CD4-positive, alpha-beta memory T cell (primary cell): ENCODE results near the gene AP1S1. TPM values are rescaled to one million over a fixed set of nuclear protein-coding genes. Genes with fewer than 3 reads are reported as not detected.
A peak's percentile ranks its signal among the peaks of the same experiment; 100 is the strongest.

ENCODE experiments used
- CTCF ChIA-PET: fragments of 350-600 bp; sonication (Branson Sonifier 250); formaldehyde crosslinking; loops from one replicate; lab custom pipeline; 2021; ENCODE audit warnings: inconsistent platforms; ENCODE audit not compliant: partially characterized antibody; lab: Charles Lee
- POLR2A ChIA-PET: fragments of 350-600 bp; sonication (Branson Sonifier 250); formaldehyde crosslinking; loops from one replicate; lab custom pipeline; 2021; ENCODE audit not compliant: partially characterized antibody; lab: Charles Lee
- DNase-seq, 5 donors: peaks; one replicate each; pipeline versions ENCODE4 v3.0.0 to v3.0.0-alpha.2; 2020 to 2022; ENCODE audit warnings: mixed read lengths in 1 of 5
- H3K27ac ChIP-seq: one replicate; pipeline ENCODE4 v1.7.0; 2013; ENCODE audit warnings: low read depth, low read length
- H3K27me3 ChIP-seq: 2 replicates; pipeline ENCODE4 v1.7.0; 2013; ENCODE audit warnings: mild to moderate bottlenecking, low read length, moderate library complexity; ENCODE audit not compliant: insufficient read depth
- H3K36me3 ChIP-seq: 2 replicates; pipeline ENCODE4 v1.7.0; 2013; ENCODE audit warnings: mild to moderate bottlenecking, low read length, moderate library complexity; ENCODE audit not compliant: insufficient read depth
- H3K4me1 ChIP-seq: 2 replicates; pipeline ENCODE4 v1.7.0; 2013; ENCODE audit warnings: mild to moderate bottlenecking, low read length, moderate library complexity; ENCODE audit not compliant: insufficient read depth
- H3K4me3 ChIP-seq, 2 donors: one replicate each; pipeline ENCODE4 v1.7.0; 2013; ENCODE audit warnings: low read length in 2 of 2, mild to moderate bottlenecking in 1 of 2
- H3K9me3 ChIP-seq, 2 donors: one replicate each; pipeline ENCODE4 v1.7.0; 2013; ENCODE audit warnings: low read length in 2 of 2, control low read depth in 1 of 2; ENCODE audit not compliant: control insufficient read depth in 1 of 2
- H3K27ac Mint-ChIP-seq, 7 donors: one replicate each; pipeline ENCODE4 v1.8.0; 2020 to 2021; ENCODE audit warnings: mixed read lengths in 7 of 7, mild to moderate bottlenecking in 6 of 7, inconsistent platforms in 3 of 7, moderate library complexity in 3 of 7
- H3K27me3 Mint-ChIP-seq, 2 donors: one replicate each; pipeline ENCODE4 v1.8.0; 2020 to 2021; ENCODE audit warnings: mixed read lengths in 2 of 2
- H3K36me3 Mint-ChIP-seq, 2 donors: one replicate each; pipeline ENCODE4 v1.8.0; 2020 to 2021; ENCODE audit warnings: mixed read lengths in 2 of 2, inconsistent platforms in 1 of 2, mild to moderate bottlenecking in 1 of 2
- H3K4me1 Mint-ChIP-seq, 4 donors: one replicate each; pipeline ENCODE4 v1.8.0; 2020 to 2021; ENCODE audit warnings: mixed read lengths in 4 of 4, mild to moderate bottlenecking in 1 of 4
- H3K4me3 Mint-ChIP-seq, 8 donors: one replicate each; pipeline ENCODE4 v1.8.0; 2020 to 2021; ENCODE audit warnings: mixed read lengths in 8 of 8, mild to moderate bottlenecking in 7 of 8, moderate library complexity in 6 of 8, inconsistent platforms in 3 of 8
- H3K9me3 Mint-ChIP-seq, 8 donors: one replicate each; pipeline ENCODE4 v1.8.0; 2020 to 2021; ENCODE audit warnings: mixed read lengths in 8 of 8, mild to moderate bottlenecking in 5 of 8, inconsistent platforms in 3 of 8, moderate library complexity in 1 of 8
- intact Hi-C: fragments of 100-400 bp; cut with micrococcal nuclease; formaldehyde crosslinking; loops from one replicate; pipeline ENCODE4 v1.15.1; 2023
- polyA plus RNA-seq, 2 donors: library from polyadenylated mRNA; unstranded; fragments of 300-500 nt; fragmentation: Illumina TruSeq; gene quantifications; one replicate each; pipeline ENCODE4 v1.2.3, GENCODE V29; 2021
- total RNA-seq, 2 experiments: library from RNA; stranded (reverse); gene quantifications; one replicate each; pipeline ENCODE4 v1.2.3, GENCODE V29; 2021

The AP1S1 gene
- total and polyA plus RNA-seq, 4 experiments from 2014 or later, result 4.2 to 10.8 (median 8.5) TPM

GRCh38 chr7:101171442-101171837 is 17.2 kb downstream of the AP1S1 start:
- CTCF ChIA-PET, result interaction anchor here (1.0 to 3.0 kb wide), 9 partner anchors 9 to 111 kb away, joined by 3 to 44 read pairs (median 5); no protein-coding TSS in a partner anchor
- H3K36me3 Mint-ChIP-seq, result no peaks in the 10 kb centered on the region
- intact Hi-C loops, result loop anchor here (1.0 kb wide), 1 partner anchor 21 kb away; no protein-coding TSS in a partner anchor
- H3K4me1 Mint-ChIP-seq, result peaks cover 34 to 68% (median 51%) of the 10 kb centered on the region in 4 donors
- H3K9me3 Mint-ChIP-seq, result peaks cover 0 to 4% (median 0%) of the 10 kb centered on the region in 8 donors
- H3K27me3 Mint-ChIP-seq, result peaks cover 59 to 73% of the 10 kb centered on the region in 2 donors
- peak overlapping the region in 7 of 8 donors; percentile 8 to 75 (median 52) for H3K4me3 Mint-ChIP-seq
- POLR2A ChIA-PET, result no interaction called here
- peak overlapping the region in 3 of 7 donors; percentile 58 to 89 (median 77) for H3K27ac Mint-ChIP-seq
- H3K36me3 ChIP-seq, result no peaks in the 10 kb centered on the region
- no peak overlapping the region for H3K4me3 ChIP-seq
- peaks cover 89% of the 10 kb centered on the region for H3K27me3 ChIP-seq
- peaks cover 63% of the 10 kb centered on the region for H3K4me1 ChIP-seq
- no peaks in the 10 kb centered on the region for H3K9me3 ChIP-seq
- DNase-seq, result no peak
- no peak overlapping the region for H3K27ac ChIP-seq

- H3K9me3 ChIP-seq, result no peaks in the 10 kb centered on the region
- H3K36me3 ChIP-seq, result no peaks in the 10 kb centered on the region
- no peak overlapping the region for H3K27ac ChIP-seq
- CTCF ChIA-PET, result interaction anchor here (0.6 to 4.7 kb wide), 11 partner anchors 10 to 732 kb away, joined by 3 to 44 read pairs (median 5); no protein-coding TSS in a partner anchor
- DNase-seq, result peak in 1 of 5 donors; percentile 46
- Mint-ChIP-seq H3K9me3 (peaks cover 0 to 4% (median 0%) of the 10 kb centered on the region in 8 donors), H3K27me3 (peaks cover 61 to 76% of the 10 kb centered on the region in 2 donors), H3K4me3 (peak overlapping the region in 7 of 8 donors; percentile 8 to 72 (median 52)), H3K27ac (peak overlapping the region in 1 of 7 donors; percentile 77), H3K4me1 (peaks cover 30 to 62% (median 50%) of the 10 kb centered on the region in 4 donors), H3K36me3 (no peaks in the 10 kb centered on the region)
- H3K27me3 ChIP-seq, result peaks cover 84% of the 10 kb centered on the region
- POLR2A ChIA-PET, result no interaction called here
- peaks cover 57% of the 10 kb centered on the region for H3K4me1 ChIP-seq
- peak overlapping the region in 1 of 2 donors; percentile 34 for H3K4me3 ChIP-seq
- intact Hi-C loops, result no loop called here
These were observed 18.0 kb downstream of the AP1S1 start for GRCh38 chr7:101172005-101172853.

- Histone ChIP-seq H3K36me3 (no peaks in the 10 kb centered on the region), H3K27me3 (peaks cover 76% of the 10 kb centered on the region), H3K4me3 (no peak overlapping the region), H3K4me1 (peaks cover 56% of the 10 kb centered on the region), H3K27ac (no peak overlapping the region), H3K9me3 (no peaks in the 10 kb centered on the region)
- DNase-seq, result no peak
- H3K36me3 Mint-ChIP-seq, result no peaks in the 10 kb centered on the region
- POLR2A ChIA-PET, result interaction anchor here (1.3 kb wide), 2 partner anchors 29 to 45 kb away, joined by 3 read pairs; partner anchors contain the start of genes PLOD3 and ZNHIT1
- H3K27me3 Mint-ChIP-seq, result peaks cover 62 to 76% of the 10 kb centered on the region in 2 donors
- H3K9me3 Mint-ChIP-seq, result peaks cover 0 to 4% (median 0%) of the 10 kb centered on the region in 8 donors
- peak overlapping the region in 2 of 7 donors; percentile 32 to 41 for H3K27ac Mint-ChIP-seq
- H3K4me1 Mint-ChIP-seq, result peaks cover 30 to 60% (median 48%) of the 10 kb centered on the region in 4 donors
- H3K4me3 Mint-ChIP-seq, result peak overlapping the region in 6 of 8 donors; percentile 40 to 69 (median 48)
- intact Hi-C loops, result no loop called here
- CTCF ChIA-PET, result interaction anchor here (0.9 to 4.7 kb wide), 4 partner anchors 18 to 31 kb away, joined by 3 to 27 read pairs (median 13); no protein-coding TSS in a partner anchor
These were observed 18.8 kb downstream of the AP1S1 start for GRCh38 chr7:101172854-101173751.

GRCh38 chr7:101173752-101174244 is 19.5 kb downstream of the AP1S1 start:
- H3K4me3 Mint-ChIP-seq, result peak overlapping the region; percentile 20 to 80 (median 60)
- Histone ChIP-seq H3K4me3 (no peak overlapping the region), H3K27me3 (peaks cover 72% of the 10 kb centered on the region), H3K9me3 (no peaks in the 10 kb centered on the region), H3K36me3 (no peaks in the 10 kb centered on the region), H3K4me1 (peaks cover 56% of the 10 kb centered on the region), H3K27ac (no peak overlapping the region)
- CTCF ChIA-PET, result interaction anchor here (0.9 to 4.7 kb wide), 4 partner anchors 18 to 32 kb away, joined by 3 to 27 read pairs (median 13); no protein-coding TSS in a partner anchor
- H3K36me3 Mint-ChIP-seq, result no peaks in the 10 kb centered on the region
- H3K9me3 Mint-ChIP-seq, result peaks cover 0 to 4% (median 0%) of the 10 kb centered on the region in 8 donors
- peaks cover 30 to 56% (median 44%) of the 10 kb centered on the region in 4 donors for H3K4me1 Mint-ChIP-seq
- H3K27me3 Mint-ChIP-seq, result peaks cover 60 to 76% of the 10 kb centered on the region in 2 donors
- DNase-seq, result peak; percentile 62 to 67 (median 64)
- peak overlapping the region in 2 of 7 donors; percentile 41 to 76 for H3K27ac Mint-ChIP-seq
- intact Hi-C loops, result no loop called here
- POLR2A ChIA-PET, result interaction anchor here (1.3 kb wide), 2 partner anchors 30 to 44 kb away, joined by 3 read pairs; partner anchors contain the start of genes PLOD3 and ZNHIT1

- Histone ChIP-seq H3K9me3 (no peaks in the 10 kb centered on the region), H3K27ac (no peak overlapping the region), H3K36me3 (no peaks in the 10 kb centered on the region), H3K27me3 (peaks cover 69% of the 10 kb centered on the region), H3K4me1 (peaks cover 51% of the 10 kb centered on the region), H3K4me3 (no peak overlapping the region)
- CTCF ChIA-PET, result interaction anchor here (0.9 to 4.7 kb wide), 3 partner anchors 17 to 30 kb away, joined by 3 to 27 read pairs (median 23); no protein-coding TSS in a partner anchor
- H3K27ac Mint-ChIP-seq, result peak overlapping the region in 2 of 7 donors; percentile 2 to 76
- H3K36me3 Mint-ChIP-seq, result no peaks in the 10 kb centered on the region
- peak overlapping the region in 6 of 8 donors; percentile 51 to 80 (median 63) for H3K4me3 Mint-ChIP-seq
- POLR2A ChIA-PET, result interaction anchor here (1.3 kb wide), 2 partner anchors 30 to 43 kb away, joined by 3 read pairs; partner anchors contain the start of genes PLOD3 and ZNHIT1
- peaks cover 56 to 75% of the 10 kb centered on the region in 2 donors for H3K27me3 Mint-ChIP-seq
- H3K4me1 Mint-ChIP-seq, result peaks cover 29 to 56% (median 43%) of the 10 kb centered on the region in 4 donors
- intact Hi-C loops, result no loop called here
- no peak for DNase-seq
- peaks cover 0 to 4% (median 0%) of the 10 kb centered on the region in 8 donors for H3K9me3 Mint-ChIP-seq
These were observed 20.1 kb downstream of the AP1S1 start for GRCh38 chr7:101174322-101174854.

GRCh38 chr7:101175664-101176063 is 21.4 kb downstream of the AP1S1 start:
- intact Hi-C loops, result no loop called here

More at GRCh38 chr7:101175664-101176063, 21.4 kb downstream of the AP1S1 start:
- H3K27me3 Mint-ChIP-seq, result peaks cover 53 to 69% of the 10 kb centered on the region in 2 donors
- POLR2A ChIA-PET, result interaction anchor here (0.9 kb wide), 1 partner anchor 14 kb away, joined by 3 read pairs; no protein-coding TSS in a partner anchor
- H3K27ac Mint-ChIP-seq, result peak overlapping the region in 1 of 7 donors; percentile 38
- peak overlapping the region in 1 of 8 donors; percentile 43 for H3K4me3 Mint-ChIP-seq
- Histone ChIP-seq H3K4me3 (no peak overlapping the region), H3K27ac (no peak overlapping the region), H3K36me3 (no peaks in the 10 kb centered on the region), H3K9me3 (no peaks in the 10 kb centered on the region), H3K4me1 (peaks cover 38% of the 10 kb centered on the region), H3K27me3 (peaks cover 60% of the 10 kb centered on the region)
- no peak for DNase-seq
- no peaks in the 10 kb centered on the region for H3K36me3 Mint-ChIP-seq
- H3K4me1 Mint-ChIP-seq, result peaks cover 22 to 43% (median 34%) of the 10 kb centered on the region in 4 donors
- peaks cover 0 to 4% (median 0%) of the 10 kb centered on the region in 8 donors for H3K9me3 Mint-ChIP-seq
- CTCF ChIA-PET, result interaction anchor here (3.9 to 4.7 kb wide), 2 partner anchors 16 to 31 kb away, joined by 23 to 27 read pairs; no protein-coding TSS in a partner anchor
